Ovary (tissue), 9 donors: Measurements from ENCODE around the gene SKIC8. TPM values are rescaled to one million over a fixed set of nuclear protein-coding genes. Genes with fewer than 3 reads are reported as not detected.

Experiments
- DNase-seq, 5 donors: peaks; one replicate each; pipeline ENCODE4 v3.0.0-alpha.2; 2019 to 2020
- H3K27ac ChIP-seq, 2 donors: fragments of 200-600 bp; one replicate each; pipeline versions ENCODE4 v1.5.1 to v1.8.0; 2019 to 2022
- H3K27me3 ChIP-seq: fragments of 200-600 bp; one replicate; pipeline ENCODE4 v1.8.0; 2022
- H3K36me3 ChIP-seq: fragments of 200-600 bp; sonication (generic); one replicate; pipeline ENCODE4 v1.5.1; 2019
- H3K4me1 ChIP-seq: one replicate; pipeline ENCODE4 v1.8.1; 2013; ENCODE audit warnings: mild to moderate bottlenecking, moderate library complexity; ENCODE audit not compliant: insufficient read depth
- H3K4me3 ChIP-seq: fragments of 200-600 bp; sonication (generic); one replicate; pipeline ENCODE4 v1.5.1; 2017
- H3K9me3 ChIP-seq, 2 donors: fragments of 200-600 bp in 1 of 2; sonication (generic) in 1 of 2; one replicate each; pipeline versions ENCODE4 v1.5.1 to v1.8.1; 2013 to 2019; ENCODE audit warnings: mild to moderate bottlenecking in 1 of 2, moderate library complexity in 1 of 2
- CTCF ChIP-seq, 3 donors: fragments of 450-650 bp in 2 of 3; fragments of 200-600 bp in 1 of 3; IDR thresholded peaks; one replicate each; pipeline versions ENCODE4 v1.5.1 to v1.8.0; 2016 to 2022; ENCODE audit warnings: antibody characterized with exemption in 3 of 3, mild to moderate bottlenecking in 1 of 3
- EP300 ChIP-seq: sonication (generic); formaldehyde crosslinking; IDR thresholded peaks from one replicate; pipeline ENCODE4 v1.6.1; 2017; ENCODE audit warnings: antibody characterized with exemption
- POLR2A ChIP-seq: fragments of 450-650 bp; IDR thresholded peaks from one replicate; pipeline ENCODE4 v1.6.1; 2017; ENCODE audit warnings: antibody characterized with exemption, mild to moderate bottlenecking, moderate library complexity
- WGBS, 3 donors: extraction: QIAGEN DNeasy Blood & Tissue Kit in 1 of 3; methylation state at CpG; one replicate each; pipeline versions ENCODE4 v1.1.5 to v1.1.7; 2013 to 2017; 5-methylcytosine and 5-hydroxymethylcytosine counted together
- intact Hi-C, 4 donors: fragments of 100-400 bp; cut with DNase I; formaldehyde crosslinking; loops; one replicate each; pipeline versions ENCODE4 v1.11.0 to v1.15.1; 2022 to 2023
- polyA plus RNA-seq, 2 donors: library from polyadenylated mRNA; stranded (reverse); fragments of 200-250 nt in 1 of 2; fragments of 350-450 nt in 1 of 2; fragmentation: Illumina TruSeq in 1 of 2; extraction: RNeasy Lipid Tissue Mini Kit (QIAGEN cat#74804) in 1 of 2; gene quantifications; one replicate each; pipeline ENCODE4 v1.2.3, GENCODE V29; 2013 to 2014
- total RNA-seq, 7 donors: library from RNA; depleted of rRNA in 2 of 7; stranded (reverse); fragments of >200 nt in 2 of 7; fragmentation: NEBNext Ultra II Directional in 3 of 7; extraction: Animal tissue kit (Norgen Biotek cat#: 25700) in 3 of 7; gene quantifications; one replicate each; pipeline versions ENCODE4 v1.1.0 to v1.2.4, GENCODE V29; 2016 to 2023
- donor health status: DM: no; HTN: no; CAD: no; lungs with moderate emphysema.
- donor health status: DM: no; HTN: no; CAD: no.
- donor health status: Bipolar disorder and iron deficiency.
- donor health status: DM: yes; HTN: yes; CAD: no.
- donor health status: DM: no; HTN: no; CAD: no.
- donor health status: DM: yes; HTN: yes; CAD: no.

The SKIC8 gene
- total and polyA plus RNA-seq, 9 donors: 38.1 to 63.5 (median 50.8) TPM

DNA sequence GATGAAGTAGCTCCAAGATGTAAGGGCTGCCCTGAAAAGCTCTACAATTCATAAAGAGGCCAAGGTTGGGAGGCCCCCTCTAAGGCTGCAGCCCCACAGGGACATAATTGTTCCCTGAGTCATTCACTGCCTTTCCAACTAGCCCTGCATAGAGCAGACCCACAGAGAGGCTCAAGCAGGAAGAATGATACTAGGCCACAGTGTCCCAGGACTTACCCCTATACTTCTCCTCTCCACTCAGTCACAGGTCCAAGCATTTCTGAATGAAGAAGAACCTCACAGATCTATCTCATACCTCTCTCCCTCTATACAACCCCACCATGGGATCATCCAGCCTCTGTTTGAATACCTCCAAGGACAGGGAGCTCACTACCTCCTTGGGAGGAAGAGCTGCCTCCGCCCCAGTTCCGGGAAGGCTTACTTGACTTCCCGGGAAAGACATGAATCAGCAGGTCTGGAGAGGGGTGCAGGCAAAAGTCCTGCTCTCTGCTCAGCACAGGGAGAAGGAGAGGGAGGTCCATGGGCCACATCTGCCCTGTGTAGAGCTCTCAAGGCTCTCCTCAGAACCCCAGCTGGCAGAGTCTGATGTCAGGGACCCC lies 6.9 kb upstream of the SKIC8 start:
- Histone ChIP-seq H3K9me3 (no peaks in the 10 kb centered on the region), H3K27me3 (no peaks in the 10 kb centered on the region), H3K36me3 (no peaks in the 10 kb centered on the region), H3K4me3 (no peak overlapping the region), H3K27ac (no peak overlapping the region), H3K4me1 (no peaks in the 10 kb centered on the region)
- DNase-seq: no peak
- WGBS, 3 donors: 72 to 75% (median 73%) methylated on average over 3 of the region's 3 CpGs
- intact Hi-C loops: no loop called here
- no peak for TF ChIP-seq CTCF (IDR thresholded peaks at IDR 0.05)
- no peak for TF ChIP-seq EP300
- TF ChIP-seq POLR2A: no peak

- no peaks in the 10 kb centered on the region for H3K9me3 ChIP-seq
- no peaks in the 10 kb centered on the region for H3K4me1 ChIP-seq
- no peak overlapping the region for H3K27ac ChIP-seq
- H3K4me3 ChIP-seq: no peak overlapping the region
- no peak for TF ChIP-seq POLR2A
- intact Hi-C loops: no loop called here
- DNase-seq: no peak
- 71 to 82% (median 76%) methylated on average over 8 to 9 of the region's 9 CpGs for WGBS, 3 donors
- H3K36me3 ChIP-seq: no peaks in the 10 kb centered on the region
- H3K27me3 ChIP-seq: no peaks in the 10 kb centered on the region
Observed at GRCh38 chr15:78304216-78305066, 5.0 kb upstream of the SKIC8 start.

DNA sequence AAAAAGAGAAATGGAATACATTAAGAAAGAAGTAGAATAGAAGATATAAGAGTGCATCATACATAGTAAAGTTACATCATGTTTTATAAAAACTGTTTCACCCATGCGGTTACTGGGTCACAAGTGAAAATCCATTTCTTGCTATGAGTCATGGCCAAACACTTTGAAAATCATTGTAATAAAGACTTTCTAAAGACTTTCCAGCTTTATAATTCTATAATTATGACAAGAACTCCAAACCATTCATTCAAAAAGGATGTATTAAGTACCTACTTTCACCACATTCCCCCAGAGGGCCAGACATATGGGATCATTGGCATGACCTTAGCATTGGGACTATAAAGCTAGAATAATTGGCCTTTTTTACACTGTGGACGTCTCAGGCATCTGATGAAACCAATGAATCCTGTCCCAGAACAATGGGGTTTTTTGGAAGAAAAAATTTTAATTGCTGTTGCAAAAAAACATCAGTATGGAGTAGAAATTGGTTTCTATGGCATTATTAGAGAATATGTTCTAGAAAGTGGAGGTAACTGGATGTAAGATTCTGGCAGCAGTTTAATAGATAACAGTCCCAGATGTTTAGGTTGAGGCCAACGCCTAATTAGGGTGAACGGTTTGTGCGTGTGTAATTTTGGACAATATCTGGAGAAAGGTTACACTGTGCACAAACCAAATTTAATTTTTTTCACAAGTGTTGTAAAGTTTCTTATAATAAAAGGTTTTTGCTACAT lies 3.3 kb upstream of the SKIC8 start:
- no peaks in the 10 kb centered on the region for H3K27me3 ChIP-seq
- 52 to 59% (median 57%) methylated on average over 5 of the region's 5 CpGs for WGBS, 3 donors
- H3K4me1 ChIP-seq: peaks cover 3% of the 10 kb centered on the region
- no peak for TF ChIP-seq CTCF (IDR thresholded peaks at IDR 0.05)
- TF ChIP-seq POLR2A: no peak
- no peak for TF ChIP-seq EP300
- no peak overlapping the region for H3K4me3 ChIP-seq
- no peaks in the 10 kb centered on the region for H3K36me3 ChIP-seq
- DNase-seq: no peak
- no peak overlapping the region for H3K27ac ChIP-seq
- no peaks in the 10 kb centered on the region for H3K9me3 ChIP-seq
- intact Hi-C loops: no loop called here

DNA sequence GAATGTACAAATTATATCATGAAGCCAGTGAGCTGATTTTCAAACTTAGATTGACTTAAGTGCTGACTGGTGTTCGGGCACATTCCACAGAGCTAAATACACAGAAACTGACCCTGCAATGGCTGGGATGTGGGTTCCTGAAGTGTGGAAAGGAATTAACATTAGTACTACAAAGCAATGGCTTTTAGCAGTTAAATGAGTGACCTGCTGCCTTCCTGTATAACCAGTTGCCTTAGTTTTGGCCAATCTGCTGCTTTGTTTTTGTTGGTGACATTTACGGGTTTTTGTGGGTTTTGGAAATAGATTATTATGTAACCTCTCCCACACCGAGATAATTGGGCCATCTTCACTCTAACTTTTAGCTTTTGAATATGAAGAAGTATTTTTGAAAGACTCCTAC lies 2.4 kb upstream of the SKIC8 start:
- Histone ChIP-seq H3K4me3 (no peak overlapping the region), H3K4me1 (peaks cover 3% of the 10 kb centered on the region), H3K27ac (no peak overlapping the region), H3K27me3 (no peaks in the 10 kb centered on the region), H3K36me3 (no peaks in the 10 kb centered on the region), H3K9me3 (no peaks in the 10 kb centered on the region)
- intact Hi-C loops: no loop called here
- DNase-seq: no peak
- 34 to 48% (median 41%) methylated on average over 3 of the region's 3 CpGs for WGBS, 3 donors
- no peak for TF ChIP-seq CTCF (IDR thresholded peaks at IDR 0.05)
- TF ChIP-seq EP300: no peak
- TF ChIP-seq POLR2A: no peak
